Measurements from ENCODE around the gene HDAC4. TPM values are rescaled to one million over a fixed set of nuclear protein-coding genes. Genes with fewer than 3 reads are reported as not detected.
A peak's percentile ranks its signal among the peaks of the same experiment; 100 is the strongest.

The HDAC4 gene
- total RNA-seq, 6 donors from 2014 or later, result 16.1 to 108 (median 45.0) TPM

GRCh38 chr2:239049421-239050251, 351.2 kb downstream of the HDAC4 start:
- H3K36me3 ChIP-seq, result peaks cover 11 to 41% (median 28%) of the 10 kb centered on the region in 4 donors
- WGBS, 2 donors, result 93 to 95% methylated on average over 27 to 28 of the region's 28 CpGs
- DNase-seq, result peak in 1 of 2 donors; percentile 68

GRCh38 chr2:239048736-239049135, 352.1 kb downstream of the HDAC4 start:
- H3K9me3 ChIP-seq, result no peaks in the 10 kb centered on the region
- ATAC-seq (ENCODE audit: low FRiP score in 2 of 2) (no peak), DNase-seq (peak in 1 of 2 donors; percentile 72)
- H3K27ac ChIP-seq, result no peak overlapping the region
- H3K4me3 ChIP-seq, result no peak overlapping the region
- no peak for TF ChIP-seq CTCF (IDR thresholded peaks at IDR 0.05)
- no peaks in the 10 kb centered on the region for H3K4me1 ChIP-seq
- peaks cover 6 to 32% (median 19%) of the 10 kb centered on the region in 4 donors for H3K36me3 ChIP-seq
- H3K27me3 ChIP-seq, result no peaks in the 10 kb centered on the region
- 83 to 87% methylated on average over 16 of the region's 16 CpGs for WGBS, 2 donors

More at GRCh38 chr2:239049421-239050251, 351.2 kb downstream of the HDAC4 start:
- Histone ChIP-seq H3K27me3 (no peaks in the 10 kb centered on the region), H3K9me3 (no peaks in the 10 kb centered on the region), H3K4me3 (no peak overlapping the region), H3K4me1 (no peaks in the 10 kb centered on the region), H3K27ac (no peak overlapping the region)
- no peak for ATAC-seq (ENCODE audit: low FRiP score in 2 of 2)
- TF ChIP-seq EP300 (IDR thresholded peaks at IDR 0.05) (no peak), CTCF (IDR thresholded peaks at IDR 0.05) (no peak), POLR2AphosphoS5 (IDR thresholded peaks at IDR 0.05) (no peak), POLR2A (IDR thresholded peaks at IDR 0.05) (no peak)

GRCh38 chr2:239047861-239048260, 353.0 kb downstream of the HDAC4 start:
- WGBS, 2 donors, result 91 to 99% methylated on average over 11 of the region's 11 CpGs
- no peaks in the 10 kb centered on the region for H3K9me3 ChIP-seq
- TF ChIP-seq POLR2AphosphoS5 (IDR thresholded peaks at IDR 0.05) (no peak), CTCF (IDR thresholded peaks at IDR 0.05) (no peak), POLR2A (IDR thresholded peaks at IDR 0.05) (no peak), EP300 (IDR thresholded peaks at IDR 0.05) (no peak)

GRCh38 chr2:239047420-239047819, 353.4 kb downstream of the HDAC4 start:
- Histone ChIP-seq H3K36me3 (peaks cover 3 to 19% (median 6%) of the 10 kb centered on the region in 4 donors), H3K4me1 (no peaks in the 10 kb centered on the region), H3K27ac (no peak overlapping the region), H3K9me3 (no peaks in the 10 kb centered on the region), H3K27me3 (no peaks in the 10 kb centered on the region), H3K4me3 (no peak overlapping the region)
- ATAC-seq (ENCODE audit: low FRiP score in 2 of 2), result peak in 1 of 2 donors; percentile 8
- 96 to 97% methylated on average over 6 to 7 of the region's 8 CpGs for WGBS, 2 donors
- no peak for DNase-seq
- TF ChIP-seq POLR2AphosphoS5 (IDR thresholded peaks at IDR 0.05) (no peak), EP300 (IDR thresholded peaks at IDR 0.05) (no peak), POLR2A (IDR thresholded peaks at IDR 0.05) (no peak), CTCF (IDR thresholded peaks at IDR 0.05) (no peak)

More at GRCh38 chr2:239047861-239048260, 353.0 kb downstream of the HDAC4 start:
- Histone ChIP-seq H3K27ac (no peak overlapping the region), H3K4me1 (no peaks in the 10 kb centered on the region), H3K27me3 (no peaks in the 10 kb centered on the region), H3K36me3 (peaks cover 5 to 23% (median 11%) of the 10 kb centered on the region in 4 donors), H3K4me3 (no peak overlapping the region)
- ATAC-seq (ENCODE audit: low FRiP score in 2 of 2) (no peak), DNase-seq (no peak)
